GM12878 (cell line): ENCODE measurements around the gene EHD1. TPM values are rescaled to one million over a fixed set of nuclear protein-coding genes. Genes with fewer than 3 reads are reported as not detected.

Experiments used
- ATAC-seq: fragments of 200-7000 bp; cut with Tn5 transposase; 3 replicates; pipeline ENCODE4 v1.9.1; 2020; ENCODE audit warnings: mild to moderate bottlenecking, moderate library complexity
- BruUV-seq: library from RNA; stranded (reverse); fragments of 400-500 nt; replicated peaks from 2 replicates; lab custom pipeline; 2021; lab: Mats Ljungman, UMichigan
- CTCF ChIA-PET: fragments of 300-600 bp; sonication (Branson Sonifier 250); formaldehyde crosslinking; extraction: SDS; loops from one replicate; lab custom pipeline; 2021; ENCODE audit warnings: inconsistent platforms; lab: Yijun Ruan, JAX
- POLR2A ChIA-PET: fragments of 350-600 bp; formaldehyde crosslinking; extraction: SDS; loops from one replicate; lab custom pipeline; 2021; ENCODE audit warnings: inconsistent platforms; lab: Charles Lee
- RAD21 ChIA-PET: fragments of 300-600 bp; sonication (Branson Sonifier 250); formaldehyde crosslinking; loops from one replicate; lab custom pipeline; 2023; ENCODE audit warnings: antibody characterized with exemption; ENCODE audit not compliant: unreplicated experiment; lab: Charles Lee
- SMC1A ChIA-PET: fragments of 300-600 bp; sonication (Branson Sonifier 250); formaldehyde crosslinking; loops from one replicate; lab custom pipeline; 2023; ENCODE audit not compliant: unreplicated experiment, uncharacterized antibody; lab: Charles Lee
- DNase-seq: peaks from one replicate; pipeline ENCODE4 v3.0.0-alpha.2; 2011; ENCODE audit warnings: low read depth, low spot score
- FAIRE-seq: peaks from 3 replicates; lab custom pipeline; 2011; peaks lifted over from hg19 to GRCh38; lab: Jason Lieb, UNC
- H2AFZ ChIP-seq: 2 replicates; pipeline ENCODE4 v1.6.0; 2011; ENCODE audit warnings: low read depth, low read length, control low read depth; ENCODE audit not compliant: control insufficient read depth
- H3K27ac ChIP-seq: 2 replicates; pipeline ENCODE4 v1.5.1; 2011; ENCODE audit warnings: control low read depth; ENCODE audit not compliant: control insufficient read depth, insufficient read depth
- H3K27me3 ChIP-seq, 2 experiments: replicated peaks in 1 of 2; 2 replicates each; pipeline versions ENCODE4 v1.6.0 to v1.6.1; 2011; ENCODE audit warnings: low read length in 1 of 2; ENCODE audit not compliant: control insufficient read depth in 2 of 2, insufficient read depth in 2 of 2
- H3K36me3 ChIP-seq, 2 experiments: 2 replicates each; pipeline ENCODE4 v1.5.1; 2011; ENCODE audit warnings: low read length in 1 of 2; ENCODE audit not compliant: control insufficient read depth in 2 of 2, insufficient read depth in 2 of 2
- H3K4me1 ChIP-seq: 2 replicates; pipeline ENCODE4 v1.6.1; 2011; ENCODE audit warnings: mild to moderate bottlenecking, low read length, moderate library complexity, mixed read lengths; ENCODE audit not compliant: control insufficient read depth, insufficient read depth
- H3K4me2 ChIP-seq: 2 replicates; pipeline ENCODE4 v1.6.0; 2011; ENCODE audit warnings: control low read depth; ENCODE audit not compliant: control insufficient read depth, insufficient read depth
- H3K4me3 ChIP-seq: fragments of 200-600 bp; sonication (generic); 2 replicates; pipeline ENCODE4 v1.5.1; 2016
- H3K79me2 ChIP-seq: 2 replicates; pipeline ENCODE4 v1.6.0; 2011; ENCODE audit warnings: low read length; ENCODE audit not compliant: control insufficient read depth, insufficient read depth
- H3K9ac ChIP-seq: 2 replicates; pipeline ENCODE4 v1.8.0; 2011; ENCODE audit warnings: low read length, control low read depth, mixed read lengths; ENCODE audit not compliant: control insufficient read depth, insufficient read depth
- H3K9me3 ChIP-seq: replicated peaks from 3 replicates; pipeline ENCODE4 v1.5.1; 2011; ENCODE audit warnings: mild to moderate bottlenecking, low read length; ENCODE audit not compliant: control insufficient read depth, insufficient read depth
- H4K20me1 ChIP-seq: 2 replicates; pipeline ENCODE4 v1.6.0; 2011; ENCODE audit not compliant: control insufficient read depth, insufficient read depth
- BCL3 ChIP-seq: IDR thresholded peaks from 2 replicates; pipeline ENCODE4 v1.6.1; 2011; ENCODE audit warnings: borderline replicate concordance, low read depth, mild to moderate bottlenecking, moderate library complexity, low read length; ENCODE audit not compliant: insufficient read depth, poor library complexity, severe bottlenecking
- CREM ChIP-seq: IDR thresholded peaks from 2 replicates; pipeline ENCODE4 v1.6.1; 2014; ENCODE audit warnings: antibody characterized with exemption, low read depth
- EZH2 ChIP-seq: IDR thresholded peaks from 2 replicates; pipeline ENCODE4 v1.6.1; 2012; ENCODE audit warnings: low read depth, mild to moderate bottlenecking, control low read depth, inconsistent platforms, low read length, borderline replicate concordance; ENCODE audit not compliant: control insufficient read depth
- IKZF2 ChIP-seq, 2 experiments: fragments of 450-650 bp; IDR thresholded peaks; 2 replicates each; pipeline ENCODE4 v1.6.1; 2017; ENCODE audit warnings: mild to moderate bottlenecking in 2 of 2, moderate library complexity in 2 of 2
- MEF2B ChIP-seq: fragments of 450-650 bp; IDR thresholded peaks from 2 replicates; pipeline ENCODE4 v1.6.1; 2018; ENCODE audit warnings: mild to moderate bottlenecking, moderate library complexity; ENCODE audit not compliant: partially characterized antibody, poor library complexity, severe bottlenecking
- MXI1 ChIP-seq: fragments of 150-350 bp; IDR thresholded peaks from 2 replicates; pipeline ENCODE4 v1.6.1; 2011; ENCODE audit warnings: low read depth, mild to moderate bottlenecking, inconsistent platforms, low read length, improper control_type of control experiment
- NBN ChIP-seq: fragments of 450-650 bp; IDR thresholded peaks from 2 replicates; pipeline ENCODE4 v1.6.1; 2016
- NFIC ChIP-seq: IDR thresholded peaks from 2 replicates; pipeline ENCODE4 v1.6.1; 2012; ENCODE audit warnings: low read depth, mild to moderate bottlenecking, inconsistent platforms, low read length, moderate library complexity
- NFXL1 ChIP-seq: fragments of 450-650 bp; IDR thresholded peaks from 2 replicates; pipeline ENCODE4 v1.6.1; 2017; ENCODE audit warnings: antibody characterized with exemption, mild to moderate bottlenecking, borderline replicate concordance
- RBBP5 ChIP-seq: fragments of 200-600 bp; sonication (generic); conservative IDR thresholded peaks from 2 replicates; pipeline ENCODE4 v1.6.1; 2016
- STAT1 ChIP-seq: fragments of 450-650 bp; conservative IDR thresholded peaks from 2 replicates; pipeline ENCODE4 v1.6.1; 2014; ENCODE audit warnings: antibody characterized with exemption, mild to moderate bottlenecking
- SUZ12 ChIP-seq: fragments of 200-600 bp; sonication (generic); IDR thresholded peaks from one replicate; pipeline ENCODE4 v1.6.1; 2018; ENCODE audit warnings: antibody characterized with exemption, mild to moderate bottlenecking; ENCODE audit not compliant: unreplicated experiment
- WGBS: methylation state at CpG from one replicate; pipeline ENCODE4 v1.1.6; 2016; ENCODE audit warnings: low lambda C conversion rate; ENCODE audit not compliant: insufficient replicate concordance, insufficient coverage; ENCODE audit errors: missing lambda C conversion rate; 5-methylcytosine and 5-hydroxymethylcytosine counted together
- in situ Hi-C: fragments of 300-500 bp; cut with MboI; formaldehyde crosslinking; loops from 9 replicates; pipeline ENCODE4 v1.14.3; 2018; ENCODE audit warnings: mixed read lengths
- intact Hi-C: fragments of 100-400 bp; cut with micrococcal nuclease; formaldehyde crosslinking; loops from one replicate; pipeline ENCODE4 v1.14.2; 2022; ENCODE audit not compliant: unreplicated experiment
- polyA plus RNA-seq, 11 experiments: library from polyadenylated mRNA; depleted of rRNA in 4 of 11; unstranded in 6 of 11; stranded (reverse) in 5 of 11; fragments of >200 nt; fragmentation: Nextera tagmentation in 4 of 11; fragmentation: Illumina TruSeq in 1 of 11; extraction: Ambion mirVana in 4 of 11; extraction: Trizol in 1 of 11; gene quantifications; 1 replicate in 1 of 11; 2 replicates in 10 of 11; pipeline versions ENCODE4 v1.2.1 to v1.2.3, GENCODE V29; 2011 to 2016; ENCODE audit warnings: inconsistent platforms in 2 of 11, missing spikeins in 2 of 11, low read depth in 1 of 11
- total RNA-seq, 4 experiments: library from RNA; depleted of rRNA in 3 of 4; stranded (reverse); fragments of >200 nt in 3 of 4; fragmentation: Illumina TruSeq in 1 of 4; extraction: Trizol in 1 of 4; gene quantifications; 2 replicates each; pipeline versions ENCODE4 v1.2.1 to v1.2.3, GENCODE V29; 2013 to 2021

EHD1 gene
- total and polyA plus RNA-seq, 10 of the 15 experiments (the other 5 are each of a cell fraction or from before 2014, with no cell fraction given), result 1.0 to 165 (median 66.5) TPM

- no peak overlapping the region for H3K4me2 ChIP-seq
- POLR2A ChIA-PET, result interaction anchor here (0.5 to 1.9 kb wide), 5 partner anchors 12 to 352 kb away, joined by 3 to 9 read pairs (median 4); no protein-coding TSS in a partner anchor
- WGBS, result 94% methylated on average over 17 of the region's 17 CpGs
- no peaks in the 10 kb centered on the region for H3K9me3 ChIP-seq
- no peak overlapping the region for H3K4me3 ChIP-seq
- H3K9ac ChIP-seq, result no peak overlapping the region
- no peak for ATAC-seq
- intact Hi-C loops, result no loop called here
- no peak for FAIRE-seq
- H3K27ac ChIP-seq, result no peak overlapping the region
- SMC1A ChIA-PET, result interaction anchor here (1.0 to 4.1 kb wide), 4 partner anchors 12 to 52 kb away, joined by 3 to 18 read pairs (median 4); partner anchors contain the start of gene PPP2R5B
- no peaks in the 10 kb centered on the region for H3K27me3 ChIP-seq
- DNase-seq, result no peak
- H2AFZ ChIP-seq, result no peak overlapping the region
- in situ Hi-C loops, result no loop called here
- TF ChIP-seq SUZ12, result no peak
- TF ChIP-seq NFIC, result no peak
- no peak for TF ChIP-seq NFXL1
- no peak for TF ChIP-seq RBBP5
- TF ChIP-seq STAT1, result no peak
- H3K4me1 ChIP-seq, result peaks cover 9% of the 10 kb centered on the region
- CTCF ChIA-PET, result interaction anchor here (0.6 to 30.0 kb wide), 6 partner anchors 12 to 483 kb away, joined by 3 to 1208 read pairs (median 4); partner anchors contain the start of genes CDC42BPG and PPP2R5B
- H3K79me2 ChIP-seq, result no peaks in the 10 kb centered on the region
- H3K36me3 ChIP-seq, result peaks cover 0 to 3% of the 10 kb centered on the region in 2 experiments; a peak in 1 of 4 replicates
- no TSS peak for BruUV-seq
- RAD21 ChIA-PET, result interaction anchor here (1.2 to 1.5 kb wide), 2 partner anchors 51 to 53 kb away, joined by 4 to 5 read pairs; no protein-coding TSS in a partner anchor
- H4K20me1 ChIP-seq, result no peaks in the 10 kb centered on the region
These were observed 22.4 kb upstream of the EHD1 start for GRCh38 chr11:64900774-64901173.

DNA sequence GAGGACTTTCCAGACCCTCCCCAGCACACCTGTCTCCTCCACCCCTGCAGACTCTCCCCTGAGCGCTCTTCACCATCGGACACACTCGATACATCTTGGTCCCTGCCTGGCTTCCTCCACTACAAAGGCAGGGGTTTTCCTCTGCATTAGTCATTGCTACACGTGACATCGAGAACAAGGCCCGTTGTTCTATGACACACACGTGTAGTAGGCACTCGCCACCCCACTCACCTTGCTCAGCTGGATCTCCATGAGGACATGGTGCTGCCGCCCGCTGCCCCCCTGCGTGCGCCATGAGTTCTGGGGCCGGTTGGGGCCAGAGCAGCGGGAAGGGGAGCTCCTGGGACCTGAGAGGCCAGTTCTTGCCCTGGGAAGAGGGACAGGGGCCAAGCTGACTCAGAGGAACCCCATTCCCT, 21.9 kb upstream of the EHD1 start:
- H3K79me2 ChIP-seq, result no peaks in the 10 kb centered on the region
- no peak for DNase-seq
- SMC1A ChIA-PET, result interaction anchor here (1.0 to 4.1 kb wide), 4 partner anchors 12 to 51 kb away, joined by 3 to 18 read pairs (median 4); partner anchors contain the start of gene PPP2R5B
- in situ Hi-C loops, result no loop called here
- CTCF ChIA-PET, result interaction anchor here (0.6 to 30.0 kb wide), 6 partner anchors 12 to 484 kb away, joined by 3 to 1208 read pairs (median 4); partner anchors contain the start of genes CDC42BPG and PPP2R5B
- no peak overlapping the region for H3K4me2 ChIP-seq
- peak; percentile 7 for FAIRE-seq
- no peaks in the 10 kb centered on the region for H4K20me1 ChIP-seq
- H3K27me3 ChIP-seq, result no peaks in the 10 kb centered on the region
- H2AFZ ChIP-seq, result peak overlapping the region; percentile 17; the same call in 1 of the 2 replicates
- H3K4me1 ChIP-seq, result peaks cover 9% of the 10 kb centered on the region
- H3K9ac ChIP-seq, result no peak overlapping the region
- no peaks in the 10 kb centered on the region for H3K9me3 ChIP-seq
- intact Hi-C loops, result no loop called here
- no peak overlapping the region for H3K4me3 ChIP-seq
- RAD21 ChIA-PET, result interaction anchor here (1.2 to 1.5 kb wide), 4 partner anchors 12 to 53 kb away, joined by 3 to 5 read pairs (median 4); no protein-coding TSS in a partner anchor
- H3K36me3 ChIP-seq, result peaks cover 0 to 3% of the 10 kb centered on the region in 2 experiments; a peak in 1 of 4 replicates
- WGBS, result 45% methylated on average over 14 of the region's 14 CpGs
- BruUV-seq, result no TSS peak
- POLR2A ChIA-PET, result interaction anchor here (0.5 to 1.9 kb wide), 6 partner anchors 12 to 352 kb away, joined by 3 to 9 read pairs (median 4); no protein-coding TSS in a partner anchor
- ATAC-seq, result peak; percentile 96
- H3K27ac ChIP-seq, result peak overlapping the region; percentile 46
- TF ChIP-seq IKZF2 (IDR thresholded peaks at IDR 0.05), result peak in 1 of 2 experiments; percentile 36; a peak in 1 of 4 replicates
- TF ChIP-seq MEF2B, result peak; percentile 80
- TF ChIP-seq NBN, result peak; percentile 84
- peak; percentile 48; the same call in 1 of the 2 replicates for TF ChIP-seq CREM
- TF ChIP-seq BCL3, result no peak
- TF ChIP-seq MXI1, result peak; percentile 66; the same call in 1 of the 2 replicates
- no peak for TF ChIP-seq EZH2
